GM12878 (cell line): ENCODE data around the gene DNMT3A. TPM values are rescaled to one million over a fixed set of nuclear protein-coding genes. Genes with fewer than 3 reads are reported as not detected.

Experiments
- ATAC-seq: fragments of 200-7000 bp; cut with Tn5 transposase; 3 replicates; pipeline ENCODE4 v1.9.1; 2020; ENCODE audit warnings: mild to moderate bottlenecking, moderate library complexity
- BruUV-seq: library from RNA; stranded (reverse); fragments of 400-500 nt; replicated peaks from 2 replicates; lab custom pipeline; 2021; lab: Mats Ljungman, UMichigan
- CTCF ChIA-PET: fragments of 300-600 bp; sonication (Branson Sonifier 250); formaldehyde crosslinking; extraction: SDS; loops from one replicate; lab custom pipeline; 2021; ENCODE audit warnings: inconsistent platforms; lab: Yijun Ruan, JAX
- POLR2A ChIA-PET: fragments of 350-600 bp; formaldehyde crosslinking; extraction: SDS; loops from one replicate; lab custom pipeline; 2021; ENCODE audit warnings: inconsistent platforms; lab: Charles Lee
- RAD21 ChIA-PET: fragments of 300-600 bp; sonication (Branson Sonifier 250); formaldehyde crosslinking; loops from one replicate; lab custom pipeline; 2023; ENCODE audit warnings: antibody characterized with exemption; ENCODE audit not compliant: unreplicated experiment; lab: Charles Lee
- SMC1A ChIA-PET: fragments of 300-600 bp; sonication (Branson Sonifier 250); formaldehyde crosslinking; loops from one replicate; lab custom pipeline; 2023; ENCODE audit not compliant: unreplicated experiment, uncharacterized antibody; lab: Charles Lee
- DNase-seq: peaks from one replicate; pipeline ENCODE4 v3.0.0-alpha.2; 2011; ENCODE audit warnings: low read depth, low spot score
- FAIRE-seq: peaks from 3 replicates; lab custom pipeline; 2011; peaks lifted over from hg19 to GRCh38; lab: Jason Lieb, UNC
- H2AFZ ChIP-seq: 2 replicates; pipeline ENCODE4 v1.6.0; 2011; ENCODE audit warnings: low read depth, low read length, control low read depth; ENCODE audit not compliant: control insufficient read depth
- H3K27ac ChIP-seq: 2 replicates; pipeline ENCODE4 v1.5.1; 2011; ENCODE audit warnings: control low read depth; ENCODE audit not compliant: control insufficient read depth, insufficient read depth
- H3K27me3 ChIP-seq, 2 experiments: replicated peaks in 1 of 2; 2 replicates each; pipeline versions ENCODE4 v1.6.0 to v1.6.1; 2011; ENCODE audit warnings: low read length in 1 of 2; ENCODE audit not compliant: control insufficient read depth in 2 of 2, insufficient read depth in 2 of 2
- H3K36me3 ChIP-seq, 2 experiments: 2 replicates each; pipeline ENCODE4 v1.5.1; 2011; ENCODE audit warnings: low read length in 1 of 2; ENCODE audit not compliant: control insufficient read depth in 2 of 2, insufficient read depth in 2 of 2
- H3K4me1 ChIP-seq: 2 replicates; pipeline ENCODE4 v1.6.1; 2011; ENCODE audit warnings: mild to moderate bottlenecking, low read length, moderate library complexity, mixed read lengths; ENCODE audit not compliant: control insufficient read depth, insufficient read depth
- H3K4me2 ChIP-seq: 2 replicates; pipeline ENCODE4 v1.6.0; 2011; ENCODE audit warnings: control low read depth; ENCODE audit not compliant: control insufficient read depth, insufficient read depth
- H3K4me3 ChIP-seq: fragments of 200-600 bp; sonication (generic); 2 replicates; pipeline ENCODE4 v1.5.1; 2016
- H3K79me2 ChIP-seq: 2 replicates; pipeline ENCODE4 v1.6.0; 2011; ENCODE audit warnings: low read length; ENCODE audit not compliant: control insufficient read depth, insufficient read depth
- H3K9ac ChIP-seq: 2 replicates; pipeline ENCODE4 v1.8.0; 2011; ENCODE audit warnings: low read length, control low read depth, mixed read lengths; ENCODE audit not compliant: control insufficient read depth, insufficient read depth
- H3K9me3 ChIP-seq: replicated peaks from 3 replicates; pipeline ENCODE4 v1.5.1; 2011; ENCODE audit warnings: mild to moderate bottlenecking, low read length; ENCODE audit not compliant: control insufficient read depth, insufficient read depth
- H4K20me1 ChIP-seq: 2 replicates; pipeline ENCODE4 v1.6.0; 2011; ENCODE audit not compliant: control insufficient read depth, insufficient read depth
- CBX3 ChIP-seq: fragments of 200-600 bp; sonication (generic); IDR thresholded peaks from 2 replicates; pipeline ENCODE4 v1.6.1; 2016; ENCODE audit warnings: low read depth, borderline replicate concordance
- DPF2 ChIP-seq: fragments of 450-650 bp; IDR thresholded peaks from 2 replicates; pipeline ENCODE4 v1.6.1; 2017; ENCODE audit warnings: mild to moderate bottlenecking
- GABPA ChIP-seq: IDR thresholded peaks from 2 replicates; pipeline ENCODE4 v1.6.1; 2014; ENCODE audit warnings: antibody characterized with exemption, low read depth, mild to moderate bottlenecking, inconsistent platforms
- HCFC1 ChIP-seq: fragments of 150-350 bp; IDR thresholded peaks from 2 replicates; pipeline ENCODE4 v1.6.1; 2014; ENCODE audit warnings: low read length
- HDGF ChIP-seq: fragments of 450-650 bp; IDR thresholded peaks from 2 replicates; pipeline ENCODE4 v1.6.1; 2016; ENCODE audit warnings: antibody characterized with exemption
- HSF1 ChIP-seq: fragments of 150-350 bp; IDR thresholded peaks from 2 replicates; pipeline ENCODE4 v1.6.1; 2014; ENCODE audit warnings: mild to moderate bottlenecking, low read depth, low read length
- IKZF2 ChIP-seq, 2 experiments: fragments of 450-650 bp; IDR thresholded peaks; 2 replicates each; pipeline ENCODE4 v1.6.1; 2017; ENCODE audit warnings: mild to moderate bottlenecking in 2 of 2, moderate library complexity in 2 of 2
- PRDM15 ChIP-seq: fragments of 450-650 bp; formaldehyde crosslinking; IDR thresholded peaks from 2 replicates; pipeline ENCODE4 v1.4.0; 2020; ENCODE audit warnings: mild to moderate bottlenecking, moderate library complexity
- RAD21 ChIP-seq: IDR thresholded peaks from 2 replicates; pipeline ENCODE4 v1.6.1; 2011; ENCODE audit warnings: mild to moderate bottlenecking, low read depth, low read length, moderate library complexity; ENCODE audit not compliant: insufficient read depth
- TBL1XR1 ChIP-seq: IDR thresholded peaks from 2 replicates; pipeline ENCODE4 v1.6.1; 2012; ENCODE audit warnings: low read depth, low read length, improper control_type of control experiment
- ZNF592 ChIP-seq: fragments of 450-650 bp; IDR thresholded peaks from 2 replicates; pipeline ENCODE4 v1.6.1; 2017; ENCODE audit warnings: mild to moderate bottlenecking, moderate library complexity
- WGBS: methylation state at CpG from one replicate; pipeline ENCODE4 v1.1.6; 2016; ENCODE audit warnings: low lambda C conversion rate; ENCODE audit not compliant: insufficient replicate concordance, insufficient coverage; ENCODE audit errors: missing lambda C conversion rate; 5-methylcytosine and 5-hydroxymethylcytosine counted together
- in situ Hi-C: fragments of 300-500 bp; cut with MboI; formaldehyde crosslinking; loops from 9 replicates; pipeline ENCODE4 v1.14.3; 2018; ENCODE audit warnings: mixed read lengths
- intact Hi-C: fragments of 100-400 bp; cut with micrococcal nuclease; formaldehyde crosslinking; loops from one replicate; pipeline ENCODE4 v1.14.2; 2022; ENCODE audit not compliant: unreplicated experiment
- polyA plus RNA-seq, 11 experiments: library from polyadenylated mRNA; depleted of rRNA in 4 of 11; unstranded in 6 of 11; stranded (reverse) in 5 of 11; fragments of >200 nt; fragmentation: Nextera tagmentation in 4 of 11; fragmentation: Illumina TruSeq in 1 of 11; extraction: Ambion mirVana in 4 of 11; extraction: Trizol in 1 of 11; gene quantifications; 1 replicate in 1 of 11; 2 replicates in 10 of 11; pipeline versions ENCODE4 v1.2.1 to v1.2.3, GENCODE V29; 2011 to 2016; ENCODE audit warnings: inconsistent platforms in 2 of 11, missing spikeins in 2 of 11, low read depth in 1 of 11
- total RNA-seq, 4 experiments: library from RNA; depleted of rRNA in 3 of 4; stranded (reverse); fragments of >200 nt in 3 of 4; fragmentation: Illumina TruSeq in 1 of 4; extraction: Trizol in 1 of 4; gene quantifications; 2 replicates each; pipeline versions ENCODE4 v1.2.1 to v1.2.3, GENCODE V29; 2013 to 2021

The DNMT3A gene
- total and polyA plus RNA-seq, 10 of the 15 experiments (the other 5 are each of a cell fraction or from before 2014, with no cell fraction given), result 7.4 to 51.6 (median 17.4) TPM

GRCh38 chr2:25285265-25286024, 56.3 kb downstream of the DNMT3A start:
- no peak for ATAC-seq
- no peak overlapping the region for H3K4me3 ChIP-seq

More at GRCh38 chr2:25285265-25286024, 56.3 kb downstream of the DNMT3A start:
- no peak for DNase-seq
- H3K79me2 ChIP-seq, result no peaks in the 10 kb centered on the region
- peaks cover 36% of the 10 kb centered on the region for H3K4me1 ChIP-seq
- intact Hi-C loops (no loop called here), in situ Hi-C loops (no loop called here)
- 85% methylated on average over 11 of the region's 11 CpGs for WGBS
- peak overlapping the region; percentile 72 for H3K27ac ChIP-seq
- no TSS peak for BruUV-seq
- TF ChIP-seq PRDM15, result no peak
- TF ChIP-seq TBL1XR1, result no peak
- TF ChIP-seq IKZF2 (IDR thresholded peaks at IDR 0.05), result no peak
- TF ChIP-seq RAD21, result no peak
- TF ChIP-seq CBX3, result no peak
- TF ChIP-seq HSF1, result no peak
- TF ChIP-seq GABPA, result no peak
- TF ChIP-seq HDGF, result no peak
- no peak for TF ChIP-seq ZNF592
- TF ChIP-seq DPF2, result no peak
- no peak for TF ChIP-seq HCFC1
- ChIA-PET CTCF (interaction anchor here (1.6 to 2.7 kb wide), 3 partner anchors 8 to 119 kb away, joined by 4 to 19 read pairs (median 6); no protein-coding TSS in a partner anchor), SMC1A (interaction anchor here (1.4 to 2.3 kb wide), 2 partner anchors 17 to 239 kb away, joined by 5 to 8 read pairs; no protein-coding TSS in a partner anchor), RAD21 (interaction anchor here (2.4 kb wide), 1 partner anchor 9 kb away, joined by 7 read pairs; no protein-coding TSS in a partner anchor), POLR2A (interaction anchor here (0.6 to 2.1 kb wide), 3 partner anchors 9 to 77 kb away, joined by 3 to 7 read pairs (median 3); no protein-coding TSS in a partner anchor)
- no peaks in the 10 kb centered on the region for H3K9me3 ChIP-seq
- no peak for FAIRE-seq
- peak overlapping the region; percentile 61 for H2AFZ ChIP-seq
- no peaks in the 10 kb centered on the region for H3K27me3 ChIP-seq
- H3K9ac ChIP-seq, result no peak overlapping the region; the same call in 1 of the 2 replicates
- H4K20me1 ChIP-seq, result no peaks in the 10 kb centered on the region
- H3K36me3 ChIP-seq, result no peaks in the 10 kb centered on the region; a peak in 2 of 4 replicates
- peak overlapping the region; percentile 57; the same call in 1 of the 2 replicates for H3K4me2 ChIP-seq
